Right lobe of liver (tissue), 6 donors: ENCODE results near the gene ANO9. TPM values are rescaled to one million over a fixed set of nuclear protein-coding genes. Genes with fewer than 3 reads are reported as not detected.

Experiments used
- ATAC-seq, 4 donors: fragments of 200-7000 bp; cut with Tn5 transposase; one replicate each; pipeline ENCODE4 v1.9.1; 2020; ENCODE audit warnings: mild to moderate bottlenecking in 4 of 4, moderate library complexity in 4 of 4
- DNase-seq, 3 donors: peaks; one replicate each; pipeline ENCODE4 v3.0.0-alpha.2; 2020
- H3K27ac ChIP-seq, 3 donors: fragments of 200-600 bp; one replicate each; pipeline ENCODE4 v1.8.0; 2022
- H3K27me3 ChIP-seq, 2 donors: fragments of 200-600 bp; one replicate each; pipeline ENCODE4 v1.8.0; 2022
- H3K36me3 ChIP-seq, 4 donors: fragments of 200-600 bp; sonication (generic) in 1 of 4; one replicate each; pipeline versions ENCODE4 v1.5.1 to v1.8.0; 2017 to 2022; ENCODE audit warnings: control low read depth in 1 of 4
- H3K4me1 ChIP-seq, 4 donors: fragments of 200-600 bp; sonication (generic) in 1 of 4; one replicate each; pipeline versions ENCODE4 v1.5.1 to v1.8.0; 2017 to 2022; ENCODE audit warnings: control low read depth in 1 of 4
- H3K4me3 ChIP-seq, 3 donors: fragments of 200-600 bp; one replicate each; pipeline ENCODE4 v1.8.0; 2022
- H3K9me3 ChIP-seq, 4 donors: fragments of 200-600 bp; sonication (generic) in 1 of 4; one replicate each; pipeline versions ENCODE4 v1.5.1 to v1.8.0; 2017 to 2022; ENCODE audit warnings: control low read depth in 1 of 4
- POLR2A ChIP-seq: fragments of 450-650 bp; IDR thresholded peaks from one replicate; pipeline ENCODE4 v1.6.1; 2017; ENCODE audit warnings: antibody characterized with exemption, mild to moderate bottlenecking
- WGBS: methylation state at CpG from one replicate; pipeline ENCODE4 v1.1.6; 2018; ENCODE audit warnings: low coverage, low lambda C conversion rate; ENCODE audit not compliant: insufficient coverage; ENCODE audit errors: missing lambda C conversion rate; 5-methylcytosine and 5-hydroxymethylcytosine counted together
- intact Hi-C, 2 donors: fragments of 100-400 bp; cut with DNase I; formaldehyde crosslinking; loops; one replicate each; pipeline versions ENCODE4 v1.11.2 to v1.14.1; 2022
- total RNA-seq, 6 experiments: library from RNA; depleted of rRNA in 2 of 6; stranded (reverse); fragments of >200 nt in 2 of 6; fragmentation: NEBNext Ultra II Directional in 3 of 6; extraction: Animal tissue kit (Norgen Biotek cat#: 25700) in 3 of 6; gene quantifications; one replicate each; pipeline versions ENCODE4 v1.1.0 to v1.2.4, GENCODE V29; 2016 to 2023
- TF ChIP-seq, protein P1 (sequence below), 4 donors: fragments of 200-600 bp in 3 of 4; fragments of 450-650 bp in 1 of 4; IDR thresholded peaks; one replicate each; pipeline versions ENCODE4 v1.5.1 to v1.8.0; 2016 to 2022; ENCODE audit warnings: antibody characterized with exemption in 4 of 4, mild to moderate bottlenecking in 2 of 4
- donor health status: DM: no; HTN: yes; CAD: no.
- donor health status: DM: no; HTN: no; CAD: no.
- donor health status: DM: no; HTN: no; CAD: no.
- donor health status: DM: no; HTN: yes; CAD: no.
- donor health status: DM: no; HTN: yes; CAD: no.

ANO9 gene
- total RNA-seq, 6 experiments from 2014 or later, result 0.09 to 1.0 (median 0.28) TPM; not detected in 1

DNA sequence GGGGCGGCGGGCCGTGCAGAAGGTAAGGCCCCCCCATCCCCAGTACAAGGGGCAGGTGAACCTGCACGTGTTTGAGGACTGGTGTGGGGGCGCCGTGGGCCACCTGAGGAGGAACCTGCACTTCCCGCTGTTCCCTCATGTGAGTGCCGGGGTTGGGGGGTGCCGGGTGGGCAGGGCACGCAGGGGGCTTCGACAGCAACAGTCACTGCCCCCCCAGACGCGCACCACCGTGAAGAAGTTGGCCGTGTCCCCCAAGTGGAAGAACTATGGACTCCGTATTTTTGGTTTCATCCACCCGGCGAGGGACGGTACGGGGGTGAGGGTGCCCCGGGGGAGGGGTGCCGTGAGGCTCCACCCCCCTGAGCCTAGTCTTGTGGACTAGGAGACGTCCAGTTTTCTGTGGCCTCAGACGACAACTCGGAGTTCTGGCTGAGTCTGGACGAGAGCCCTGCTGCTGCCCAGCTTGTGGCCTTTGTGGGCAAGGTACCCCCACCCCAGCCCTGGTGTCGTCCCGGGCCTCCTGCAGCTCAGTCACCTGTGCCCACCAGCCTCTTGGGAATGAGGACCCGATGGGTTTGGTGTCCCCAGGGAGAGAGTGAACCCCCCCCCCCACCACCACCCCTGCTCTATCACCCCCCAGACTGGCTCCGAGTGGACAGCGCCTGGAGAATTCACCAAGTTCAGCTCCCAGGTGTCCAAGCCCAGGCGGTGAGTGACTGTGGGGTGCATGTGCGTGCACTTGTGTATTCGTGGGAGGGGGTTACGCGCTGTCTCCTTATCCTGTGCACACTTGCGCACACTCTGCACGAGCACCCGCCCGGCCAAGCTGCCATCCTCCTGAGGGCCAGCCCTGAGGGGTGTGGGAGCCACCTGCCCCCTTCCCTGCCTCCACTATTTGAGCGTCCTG is 68.7 kb downstream of the ANO9 start:
- Histone ChIP-seq H3K9me3 (no peaks in the 10 kb centered on the region), H3K4me3 (no peak overlapping the region), H3K36me3 (no peaks in the 10 kb centered on the region), H3K27ac (no peak overlapping the region), H3K4me1 (no peaks in the 10 kb centered on the region), H3K27me3 (peaks cover 0 to 4% of the 10 kb centered on the region in 2 donors)
- peak in 1 of 3 donors; percentile 29 for DNase-seq
- intact Hi-C loops, result no loop called here
- no peak for ATAC-seq
- 77% methylated on average over 10 of the region's 41 CpGs for WGBS
- TF ChIP-seq, protein P1, sequence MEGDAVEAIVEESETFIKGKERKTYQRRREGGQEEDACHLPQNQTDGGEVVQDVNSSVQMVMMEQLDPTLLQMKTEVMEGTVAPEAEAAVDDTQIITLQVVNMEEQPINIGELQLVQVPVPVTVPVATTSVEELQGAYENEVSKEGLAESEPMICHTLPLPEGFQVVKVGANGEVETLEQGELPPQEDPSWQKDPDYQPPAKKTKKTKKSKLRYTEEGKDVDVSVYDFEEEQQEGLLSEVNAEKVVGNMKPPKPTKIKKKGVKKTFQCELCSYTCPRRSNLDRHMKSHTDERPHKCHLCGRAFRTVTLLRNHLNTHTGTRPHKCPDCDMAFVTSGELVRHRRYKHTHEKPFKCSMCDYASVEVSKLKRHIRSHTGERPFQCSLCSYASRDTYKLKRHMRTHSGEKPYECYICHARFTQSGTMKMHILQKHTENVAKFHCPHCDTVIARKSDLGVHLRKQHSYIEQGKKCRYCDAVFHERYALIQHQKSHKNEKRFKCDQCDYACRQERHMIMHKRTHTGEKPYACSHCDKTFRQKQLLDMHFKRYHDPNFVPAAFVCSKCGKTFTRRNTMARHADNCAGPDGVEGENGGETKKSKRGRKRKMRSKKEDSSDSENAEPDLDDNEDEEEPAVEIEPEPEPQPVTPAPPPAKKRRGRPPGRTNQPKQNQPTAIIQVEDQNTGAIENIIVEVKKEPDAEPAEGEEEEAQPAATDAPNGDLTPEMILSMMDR (IDR thresholded peaks at IDR 0.05), result no peak
- no peak for TF ChIP-seq POLR2A

DNA sequence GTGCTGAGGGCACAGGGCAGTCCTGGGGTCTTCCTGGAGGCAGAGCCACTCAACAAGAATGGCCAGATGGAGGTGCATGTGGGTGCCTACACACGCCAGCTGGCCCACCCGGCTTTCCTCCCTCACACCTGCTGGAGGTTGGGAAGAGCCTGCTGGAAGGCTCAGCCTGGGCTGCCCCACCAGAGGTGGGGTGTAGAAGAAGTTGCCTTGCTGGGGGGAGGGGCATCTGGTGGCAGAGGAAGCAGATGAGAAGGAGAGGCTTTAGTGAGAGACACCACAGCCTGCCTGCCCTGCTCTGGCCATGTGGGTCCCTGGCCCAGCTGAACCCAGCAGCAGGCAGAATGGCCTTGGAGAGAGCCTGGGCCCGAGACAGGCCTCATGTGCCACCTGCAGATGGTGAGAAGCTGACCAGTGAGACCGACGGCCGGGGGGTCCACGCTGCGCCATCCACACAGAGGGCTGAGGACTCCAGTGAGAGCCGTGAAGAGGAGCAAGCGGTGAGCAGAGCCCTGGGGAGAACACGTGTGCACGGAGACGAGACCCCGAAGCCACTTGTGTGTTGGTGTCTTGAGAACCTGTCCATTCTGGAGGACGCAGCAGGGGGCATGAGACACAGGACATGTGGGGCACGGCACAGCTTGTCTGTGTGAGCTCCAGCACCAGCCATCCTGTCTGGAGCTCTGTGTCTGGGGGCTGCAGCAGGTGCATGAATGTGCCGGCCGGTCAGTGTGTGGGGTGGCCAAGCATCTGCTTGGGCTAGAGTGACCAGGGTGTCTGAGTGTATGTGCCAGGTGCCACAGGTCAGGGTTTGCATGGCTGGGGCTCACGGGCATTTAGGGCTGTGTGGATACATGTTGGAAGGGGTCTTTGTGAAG is 69.9 kb downstream of the ANO9 start:
- ATAC-seq, result peak in 2 of 4 donors; percentile 27 to 34
- no peaks in the 10 kb centered on the region for H3K4me1 ChIP-seq
- H3K36me3 ChIP-seq, result no peaks in the 10 kb centered on the region
- H3K27me3 ChIP-seq, result peaks cover 0 to 10% of the 10 kb centered on the region in 2 donors
- no peak overlapping the region for H3K27ac ChIP-seq
- no peak overlapping the region for H3K4me3 ChIP-seq
- intact Hi-C loops, result no loop called here
- peak in 1 of 3 donors; percentile 38 for DNase-seq
- 75% methylated on average over 2 of the region's 19 CpGs for WGBS
- TF ChIP-seq POLR2A, result no peak
- TF ChIP-seq, protein P1 (IDR thresholded peaks at IDR 0.05), result no peak
- no peaks in the 10 kb centered on the region for H3K9me3 ChIP-seq

DNA sequence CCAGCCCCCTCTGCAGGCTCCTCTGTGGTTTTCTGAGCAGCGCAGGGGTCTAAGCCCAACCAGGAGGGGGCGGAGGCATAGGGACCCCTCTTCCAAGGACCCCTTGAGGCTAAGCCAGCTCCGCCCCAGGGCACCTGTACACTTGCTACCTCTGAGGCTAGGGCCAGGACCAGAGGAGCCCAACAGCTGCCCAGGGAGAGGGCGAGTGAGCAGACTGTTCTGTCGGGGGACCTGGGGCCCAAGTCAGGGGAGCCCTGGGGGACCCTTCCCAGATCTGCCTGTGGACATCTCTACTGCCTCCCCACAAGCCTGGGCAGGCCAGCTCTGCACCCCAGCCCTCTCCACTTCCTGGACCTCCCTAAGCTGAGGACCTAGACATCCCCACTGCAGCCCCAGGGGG is 70.8 kb downstream of the ANO9 start:
- ATAC-seq (peak in 2 of 4 donors; percentile 19 to 29), DNase-seq (peak in 1 of 3 donors; percentile 43)
- TF ChIP-seq, protein P1 (IDR thresholded peaks at IDR 0.05), result no peak
- TF ChIP-seq POLR2A, result no peak
- intact Hi-C loops, result no loop called here
- Histone ChIP-seq H3K9me3 (no peaks in the 10 kb centered on the region), H3K27ac (no peak overlapping the region), H3K4me3 (no peak overlapping the region), H3K27me3 (peaks cover 0 to 10% of the 10 kb centered on the region in 2 donors), H3K4me1 (no peaks in the 10 kb centered on the region), H3K36me3 (no peaks in the 10 kb centered on the region)
- 69% methylated on average over 2 of the region's 5 CpGs for WGBS

DNA sequence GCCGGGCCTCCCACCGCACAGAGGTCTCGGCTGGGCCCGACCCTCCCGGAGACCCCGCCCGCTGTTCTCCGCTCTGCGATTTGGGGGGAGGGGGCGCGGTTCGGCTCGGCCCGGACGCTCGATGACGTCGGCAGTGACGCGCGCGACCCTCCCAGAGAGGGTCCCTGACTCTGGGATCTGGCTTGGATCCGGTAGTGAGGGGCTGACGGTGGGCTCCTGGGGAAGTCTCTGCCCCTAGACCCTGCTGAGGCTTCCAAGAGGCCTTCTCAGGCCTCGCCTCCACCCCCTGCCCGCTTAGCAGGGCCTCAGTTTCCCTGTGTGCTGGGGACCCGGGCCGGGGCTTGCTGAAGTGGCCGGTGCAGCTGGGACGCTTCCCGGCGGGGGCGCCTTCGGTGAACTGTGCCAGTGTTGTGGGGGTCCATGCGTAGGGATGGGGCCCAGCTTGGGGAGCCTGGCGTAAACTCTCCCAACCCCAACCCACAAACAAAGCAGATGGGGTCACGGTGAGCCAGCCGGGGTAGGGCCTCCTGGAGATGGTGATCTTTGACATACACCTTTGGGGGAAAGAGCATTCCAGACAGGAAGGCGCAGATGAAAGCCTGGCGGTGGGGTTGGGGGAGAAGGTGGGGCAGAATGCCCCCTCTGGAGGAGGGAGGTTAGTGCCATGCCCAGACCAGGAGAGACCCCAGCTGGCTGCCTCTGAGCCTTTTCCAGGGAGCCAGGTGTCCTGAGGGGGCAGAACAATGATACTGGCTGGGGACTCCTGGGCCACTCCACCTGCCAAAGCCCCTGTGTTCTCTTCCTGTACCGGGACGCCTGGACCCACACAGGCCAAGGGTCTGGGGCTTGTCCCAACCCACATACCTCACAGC is 71.5 kb downstream of the ANO9 start:
- intact Hi-C loops, result no loop called here
- Histone ChIP-seq H3K4me3 (no peak overlapping the region), H3K9me3 (no peaks in the 10 kb centered on the region), H3K27ac (no peak overlapping the region), H3K27me3 (peaks cover 0 to 10% of the 10 kb centered on the region in 2 donors), H3K4me1 (no peaks in the 10 kb centered on the region), H3K36me3 (no peaks in the 10 kb centered on the region)
- WGBS, result 0% methylated on average over 7 of the region's 42 CpGs
- peak in 1 of 3 donors; percentile 55 for DNase-seq
- ATAC-seq, result no peak
- TF ChIP-seq, protein P1 (IDR thresholded peaks at IDR 0.05), result no peak
- TF ChIP-seq POLR2A, result no peak
